SK-N-SH (cell line): ENCODE measurements around the gene ZNHIT3. TPM values are rescaled to one million over a fixed set of nuclear protein-coding genes. Genes with fewer than 3 reads are reported as not detected.

Experiments
- CTCF ChIA-PET: fragments of 300-600, 350-600 bp; formaldehyde crosslinking; extraction: SDS; loops from one replicate; lab custom pipeline; 2021; lab: Yijun Ruan, JAX
- POLR2A ChIA-PET: fragments of 350-600 bp; sonication (Branson Sonifier 250); formaldehyde crosslinking; extraction: SDS; loops from one replicate; lab custom pipeline; 2020; ENCODE audit warnings: antibody characterized with exemption, inconsistent platforms; lab: Yijun Ruan, JAX
- DNase-seq: peaks from one replicate; pipeline ENCODE4 v3.0.0; 2012
- H2AFZ ChIP-seq: fragments of 200-600 bp; sonication (generic); 2 replicates; pipeline ENCODE4 v1.8.1; 2016; ENCODE audit warnings: antibody characterized with exemption, mild to moderate bottlenecking, low read depth
- H3F3A ChIP-seq: fragments of 200-600 bp; sonication (generic); replicated peaks from 2 replicates; pipeline ENCODE3; 2016; ENCODE audit warnings: antibody characterized with exemption, mild to moderate bottlenecking; ENCODE audit not compliant: insufficient read depth
- H3K27ac ChIP-seq, 2 experiments: fragments of 200-500 bp in 1 of 2; fragments of 200-600 bp in 1 of 2; sonication (Bioruptor generic) in 1 of 2; sonication (generic), shearing (Covaris generic) in 1 of 2; 2 replicates each; pipeline versions ENCODE4 v1.5.1 to v1.6.1; 2014 to 2016; ENCODE audit warnings: low read depth in 2 of 2, inconsistent platforms in 1 of 2, low read length in 1 of 2, mild to moderate bottlenecking in 1 of 2, mixed read lengths in 1 of 2
- H3K27me3 ChIP-seq: fragments of 200-600 bp; sonication (generic), shearing (Covaris generic); 2 replicates; pipeline ENCODE4 v1.6.1; 2016; ENCODE audit warnings: mixed run types; ENCODE audit not compliant: insufficient read depth
- H3K36me3 ChIP-seq, 2 experiments: fragments of 200-500 bp in 1 of 2; fragments of 200-600 bp in 1 of 2; sonication (Bioruptor generic) in 1 of 2; sonication (generic) in 1 of 2; replicated peaks in 1 of 2; 2 replicates each; pipeline versions ENCODE3 to v1.5.1; 2014 to 2016; ENCODE audit warnings: low read length in 1 of 2, mild to moderate bottlenecking in 1 of 2; ENCODE audit not compliant: insufficient read depth in 2 of 2, control insufficient read depth in 1 of 2
- H3K4me1 ChIP-seq, 2 experiments: fragments of 200-500 bp in 1 of 2; fragments of 200-600 bp in 1 of 2; sonication (Bioruptor generic) in 1 of 2; sonication (generic), shearing (Covaris generic) in 1 of 2; 2 replicates each; pipeline versions ENCODE4 v1.5.1 to v1.6.1; 2014 to 2016; ENCODE audit warnings: low read depth in 1 of 2, low read length in 1 of 2, mixed run types in 1 of 2; ENCODE audit not compliant: insufficient read depth in 2 of 2, control insufficient read depth in 1 of 2
- H3K4me2 ChIP-seq: fragments of 200-600 bp; sonication (generic), shearing (Covaris generic); 2 replicates; pipeline ENCODE4 v1.6.1; 2017; ENCODE audit warnings: mixed run types
- H3K4me3 ChIP-seq, 2 experiments: fragments of 200-500 bp in 1 of 2; fragments of 200-600 bp in 1 of 2; sonication (Bioruptor generic) in 1 of 2; sonication (generic), shearing (Covaris generic) in 1 of 2; 2 replicates each; pipeline versions ENCODE4 v1.5.1 to v1.8.1; 2014 to 2016; ENCODE audit warnings: low read depth in 2 of 2, inconsistent platforms in 1 of 2, low read length in 1 of 2, mild to moderate bottlenecking in 1 of 2, mixed read lengths in 1 of 2, moderate library complexity in 1 of 2
- H3K79me2 ChIP-seq: fragments of 200-600 bp; sonication (generic); 2 replicates; pipeline ENCODE4 v1.8.1; 2017; ENCODE audit warnings: mild to moderate bottlenecking; ENCODE audit not compliant: insufficient read depth
- H3K9ac ChIP-seq: fragments of 200-600 bp; sonication (generic); 2 replicates; pipeline ENCODE4 v1.6.1; 2017; ENCODE audit warnings: mixed run types
- H3K9me2 ChIP-seq: fragments of 200-600 bp; sonication (generic); 2 replicates; pipeline ENCODE4 v1.6.1; 2017; ENCODE audit warnings: mixed run types
- H3K9me3 ChIP-seq: fragments of 200-600 bp; sonication (generic); 2 replicates; pipeline ENCODE4 v1.6.1; 2017; ENCODE audit warnings: mixed run types, mild to moderate bottlenecking, moderate library complexity
- H4K20me1 ChIP-seq: fragments of 200-600 bp; sonication (generic); 2 replicates; pipeline ENCODE4 v1.6.1; 2017; ENCODE audit warnings: mild to moderate bottlenecking, mixed run types; ENCODE audit not compliant: insufficient read depth
- CTCF ChIP-seq: fragments of 200-600 bp; sonication (generic); IDR thresholded peaks from 2 replicates; pipeline ENCODE4 v1.6.1; 2017; ENCODE audit warnings: antibody characterized with exemption, mild to moderate bottlenecking, moderate library complexity
- ELF1 ChIP-seq: IDR thresholded peaks from 2 replicates; pipeline ENCODE4 v1.4.0; 2012
- EP300 ChIP-seq, 2 experiments: IDR thresholded peaks; 2 replicates each; pipeline versions ENCODE4 v1.4.0 to v1.6.1; 2012; ENCODE audit warnings: borderline replicate concordance in 1 of 2, low read depth in 1 of 2, low read length in 1 of 2
- FOXM1 ChIP-seq: IDR thresholded peaks from 2 replicates; pipeline ENCODE4 v1.4.0; 2012; ENCODE audit warnings: low read depth, mild to moderate bottlenecking
- GABPA ChIP-seq: IDR thresholded peaks from 2 replicates; pipeline ENCODE4 v1.4.0; 2012; ENCODE audit warnings: low read depth, mild to moderate bottlenecking
- GATA2 ChIP-seq: sonication (generic); formaldehyde crosslinking; IDR thresholded peaks from 2 replicates; pipeline ENCODE4 v1.5.0; 2020; ENCODE audit warnings: mild to moderate bottlenecking, missing genetic modification reagents
- MEF2A ChIP-seq: IDR thresholded peaks from 2 replicates; pipeline ENCODE4 v1.4.0; 2012; ENCODE audit warnings: low read depth, borderline replicate concordance
- MXI1 ChIP-seq: IDR thresholded peaks from 2 replicates; pipeline ENCODE4 v1.6.1; 2012; ENCODE audit warnings: mild to moderate bottlenecking, low read depth, low read length, improper control_type of control experiment
- NFIC ChIP-seq: IDR thresholded peaks from 2 replicates; pipeline ENCODE4 v1.4.0; 2012; ENCODE audit warnings: borderline replicate concordance
- POLR2AphosphoS5 ChIP-seq: IDR thresholded peaks from 2 replicates; pipeline ENCODE4 v1.6.1; 2012; ENCODE audit warnings: low read depth, low read length
- RCOR1 ChIP-seq: fragments of 150-350 bp; IDR thresholded peaks from 2 replicates; pipeline ENCODE4 v1.6.1; 2017; ENCODE audit warnings: antibody characterized with exemption, low read length
- REST ChIP-seq: IDR thresholded peaks from 2 replicates; pipeline ENCODE4 v1.6.1; 2012; ENCODE audit warnings: mild to moderate bottlenecking, low read depth, low read length, moderate library complexity
- RFX5 ChIP-seq: IDR thresholded peaks from 2 replicates; pipeline ENCODE4 v1.6.1; 2012; ENCODE audit warnings: mild to moderate bottlenecking, improper control_type of control experiment, low read length
- RXRA ChIP-seq: IDR thresholded peaks from 2 replicates; pipeline ENCODE4 v1.4.0; 2012; ENCODE audit warnings: low read depth, mild to moderate bottlenecking, borderline replicate concordance
- TCF12 ChIP-seq: IDR thresholded peaks from 2 replicates; pipeline ENCODE4 v1.4.0; 2012
- USF2 ChIP-seq: fragments of 150-350 bp; IDR thresholded peaks from 2 replicates; pipeline ENCODE4 v1.6.1; 2017; ENCODE audit warnings: antibody characterized with exemption, low read length, low read depth, borderline replicate concordance
- YY1 ChIP-seq: IDR thresholded peaks from 2 replicates; pipeline ENCODE4 v1.4.0; 2012; ENCODE audit warnings: low read depth, mild to moderate bottlenecking
- WGBS: methylation state at CpG from one replicate; pipeline ENCODE4 v1.1.6; 2017; ENCODE audit warnings: low lambda C conversion rate; 5-methylcytosine and 5-hydroxymethylcytosine counted together
- polyA plus RNA-seq, 3 experiments: library from polyadenylated mRNA; depleted of rRNA; stranded (reverse); fragments of >200 nt; gene quantifications; 2 replicates each; pipeline ENCODE4 v1.2.3, GENCODE V29; 2012

Gene ZNHIT3
- polyA plus RNA-seq, 1 of the 3 experiments (the other 2 are of a cell fraction), result 59.9 TPM

GRCh38 chr17:36498560-36499300, 12.2 kb downstream of the ZNHIT3 start:
- no peaks in the 10 kb centered on the region for H3K9me2 ChIP-seq
- no peaks in the 10 kb centered on the region for H3K79me2 ChIP-seq
- no peak overlapping the region for H3K4me2 ChIP-seq
- DNase-seq, result peak; percentile 68
- ChIA-PET POLR2A (interaction anchor here (0.6 to 1.6 kb wide), 5 partner anchors 12 to 46 kb away, joined by 3 to 13 read pairs (median 4); partner anchors contain the start of genes GGNBP2, MYO19, PIGW and ZNHIT3), CTCF (interaction anchor here (1.0 to 4.4 kb wide), 2 partner anchors 16 to 36 kb away, joined by 5 to 22 read pairs; partner anchors contain the start of genes MYO19 and PIGW)
- TF ChIP-seq RCOR1, result 0 out of 2 replicates have a peak, but pooled peaks have one; percentile 45
- TF ChIP-seq MXI1, result peak; percentile 74
- TF ChIP-seq REST, result no peak
- peak in 1 of 2 experiments; percentile 60; a peak in 2 of 4 replicates for TF ChIP-seq EP300 (IDR thresholded peaks at IDR 0.05; ENCODE audit: borderline replicate concordance in 1 of 2, low read depth in 1 of 2, low read length in 1 of 2)
- TF ChIP-seq GATA2 (CRISPR knock-in tag), result peak; percentile 72
- no peak overlapping the region for H3K4me3 ChIP-seq
- H3K36me3 ChIP-seq, result peaks cover 36 to 59% of the 10 kb centered on the region in 2 experiments
- H3K27me3 ChIP-seq, result no peaks in the 10 kb centered on the region
- H2AFZ ChIP-seq, result no peak overlapping the region
- no peaks in the 10 kb centered on the region for H3K9me3 ChIP-seq
- H4K20me1 ChIP-seq, result no peaks in the 10 kb centered on the region
- peaks cover 0 to 22% of the 10 kb centered on the region in 2 experiments; a peak in 1 of 4 replicates for H3K4me1 ChIP-seq
- no peaks in the 10 kb centered on the region for H3F3A ChIP-seq
- H3K27ac ChIP-seq, result peak overlapping the region in 1 of 2 experiments; percentile 92; a peak in 2 of 4 replicates
- 69% methylated on average over 7 of the region's 7 CpGs for WGBS
- no peak overlapping the region for H3K9ac ChIP-seq

GRCh38 chr17:36500745-36501225, 14.3 kb downstream of the ZNHIT3 start:
- Histone ChIP-seq H3K9me3 (no peaks in the 10 kb centered on the region), H3K4me3 (no peak overlapping the region), H3K79me2 (no peaks in the 10 kb centered on the region), H3K27ac (peak overlapping the region in 1 of 2 experiments; percentile 23; a peak in 1 of 4 replicates), H3K9ac (no peak overlapping the region), H3K4me2 (no peak overlapping the region), H4K20me1 (no peaks in the 10 kb centered on the region), H3K36me3 (peaks cover 30 to 49% of the 10 kb centered on the region in 2 experiments), H3K9me2 (no peaks in the 10 kb centered on the region), H3F3A (no peaks in the 10 kb centered on the region), H3K27me3 (no peaks in the 10 kb centered on the region), H3K4me1 (peaks cover 0 to 22% of the 10 kb centered on the region in 2 experiments; a peak in 1 of 4 replicates), H2AFZ (no peak overlapping the region)
- ChIA-PET POLR2A (no interaction called here), CTCF (interaction anchor here (1.0 to 4.4 kb wide), 2 partner anchors 18 to 33 kb away, joined by 3 to 22 read pairs; partner anchors contain the start of genes MYO19 and PIGW)
- DNase-seq, result no peak
- TF ChIP-seq EP300 (IDR thresholded peaks at IDR 0.05; ENCODE audit: borderline replicate concordance in 1 of 2, low read depth in 1 of 2, low read length in 1 of 2), result no peak
- no peak for TF ChIP-seq GABPA
- TF ChIP-seq ELF1, result no peak
- TF ChIP-seq MEF2A, result no peak
- no peak for TF ChIP-seq FOXM1
- TF ChIP-seq TCF12, result no peak
- no peak for TF ChIP-seq RFX5
- no peak for TF ChIP-seq NFIC
- no peak for TF ChIP-seq CTCF
- no peak for TF ChIP-seq USF2
- TF ChIP-seq RXRA, result no peak
- no peak for TF ChIP-seq YY1
- TF ChIP-seq POLR2AphosphoS5, result no peak
- WGBS, result 94% methylated on average over 6 of the region's 15 CpGs
